ENCODE measurements around the gene TNS3.

TNS3 gene

DNA sequence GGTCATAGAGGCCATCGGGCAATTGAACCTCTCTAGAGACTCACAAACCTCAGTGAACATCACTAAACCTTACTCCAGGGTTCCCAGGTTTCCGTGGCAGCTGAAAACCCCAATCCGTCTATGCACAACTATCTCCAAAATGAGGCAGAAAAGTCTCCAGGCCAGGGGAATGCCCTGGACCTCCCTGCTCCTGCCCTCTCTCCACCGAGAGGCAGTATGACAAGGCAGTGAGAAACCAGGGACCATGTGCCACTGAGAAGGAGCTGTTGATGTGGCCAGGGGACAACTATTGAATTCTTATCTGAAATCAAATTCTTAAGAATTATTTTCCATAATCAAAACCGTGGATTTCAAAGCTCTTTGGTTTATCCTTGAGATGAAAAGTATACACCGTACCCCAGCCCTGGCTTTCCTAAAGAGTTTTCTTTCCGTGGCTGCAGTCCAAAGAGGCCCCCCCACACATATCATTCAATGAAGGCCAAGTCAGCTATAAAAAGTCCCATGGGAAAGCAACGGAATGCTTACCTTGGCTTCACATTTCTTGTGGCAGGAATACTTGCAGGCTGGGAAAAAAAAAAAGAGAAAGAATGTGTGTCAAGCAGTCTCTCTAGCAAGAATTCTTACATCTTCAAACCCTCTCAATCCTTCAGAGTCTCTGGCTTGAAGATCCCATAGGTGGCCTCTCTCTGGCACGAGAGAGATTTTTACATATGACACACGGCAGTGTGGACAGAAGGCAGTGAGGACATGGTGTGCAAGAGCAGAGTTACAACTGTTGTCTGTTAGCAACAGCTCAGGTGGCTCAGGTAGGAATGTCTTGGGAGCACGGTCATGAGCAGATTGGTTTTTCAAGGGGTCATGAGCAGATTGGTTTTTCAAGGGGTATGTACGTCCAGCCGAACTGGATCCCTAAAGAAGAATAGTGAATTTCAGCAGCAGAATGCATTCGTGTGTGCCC lies 75.2 kb downstream of the TNS3 start:
- DNase-seq (ENCODE audit: low read depth in 2 of 2) = no peak

DNA sequence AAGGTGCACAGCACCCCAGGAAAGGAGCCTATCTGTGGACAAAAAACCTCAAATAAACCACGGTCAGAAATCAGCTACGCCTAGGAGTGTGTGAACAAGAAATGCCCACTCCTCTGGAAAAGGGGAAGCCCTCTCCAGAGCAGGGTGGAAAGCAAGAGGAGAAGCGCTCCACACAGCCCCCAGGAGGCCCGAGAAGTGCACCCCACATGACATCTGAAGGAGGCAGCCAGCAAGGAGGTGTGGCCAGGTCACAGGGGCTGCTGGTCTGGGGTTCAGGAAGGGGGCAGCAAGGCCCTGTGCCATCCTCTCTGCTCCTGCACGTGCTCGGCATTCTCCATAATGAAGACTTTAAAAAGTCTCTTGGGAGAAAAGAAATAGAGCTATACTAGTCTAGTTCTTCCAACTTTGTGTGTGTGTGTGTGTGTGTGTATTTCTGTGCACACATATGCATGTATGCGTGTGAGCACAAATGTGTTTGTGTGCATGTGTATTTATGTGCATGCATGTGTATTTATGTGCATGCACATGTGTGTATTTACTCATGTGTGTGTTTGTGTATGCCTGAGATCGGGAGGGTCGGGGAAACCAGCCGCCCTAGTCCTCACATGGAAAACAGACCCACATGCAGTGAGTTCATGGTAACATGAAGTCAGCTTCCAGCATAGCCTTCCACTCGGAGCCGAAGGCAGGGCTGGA lies 76.5 kb downstream of the TNS3 start:
- DNase-seq (ENCODE audit: low read depth in 2 of 2) = no peak

DNA sequence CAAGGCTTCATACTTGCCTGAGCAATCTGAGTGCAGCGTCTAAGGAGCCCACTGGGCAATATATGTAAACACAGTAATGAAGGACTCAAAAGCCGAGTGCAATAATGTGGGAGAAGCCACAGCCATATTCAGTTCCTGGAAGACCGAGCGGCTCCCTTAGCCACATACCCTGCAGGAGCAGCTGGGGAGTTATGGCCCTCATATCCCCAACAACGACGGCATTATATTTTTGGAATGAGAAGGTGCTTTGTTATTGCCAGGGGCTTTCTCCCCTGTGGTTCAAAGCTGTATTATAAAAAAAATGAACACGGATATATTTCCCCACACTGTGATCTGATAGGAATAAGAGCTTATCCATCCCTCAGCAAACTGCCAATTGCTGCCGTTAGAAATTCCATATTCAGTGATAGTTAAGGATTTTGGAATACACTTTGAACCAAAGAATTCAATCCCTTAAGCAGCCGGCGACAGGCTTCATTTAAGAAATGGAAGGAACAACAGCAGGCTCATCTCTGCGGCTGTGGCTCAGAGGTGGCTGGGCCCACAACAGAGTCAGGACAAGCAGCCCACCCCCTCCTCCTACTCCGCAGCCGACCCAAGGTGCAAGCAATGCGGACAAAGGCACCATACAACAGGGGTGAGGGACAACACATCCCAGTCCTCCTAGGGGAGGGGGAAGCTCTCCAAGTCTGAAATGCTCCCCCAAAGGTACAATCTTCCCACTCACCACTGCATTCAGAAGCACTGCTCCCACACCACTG lies 77.2 kb downstream of the TNS3 start:
- DNase-seq (ENCODE audit: low read depth in 2 of 2) = no peak

DNA sequence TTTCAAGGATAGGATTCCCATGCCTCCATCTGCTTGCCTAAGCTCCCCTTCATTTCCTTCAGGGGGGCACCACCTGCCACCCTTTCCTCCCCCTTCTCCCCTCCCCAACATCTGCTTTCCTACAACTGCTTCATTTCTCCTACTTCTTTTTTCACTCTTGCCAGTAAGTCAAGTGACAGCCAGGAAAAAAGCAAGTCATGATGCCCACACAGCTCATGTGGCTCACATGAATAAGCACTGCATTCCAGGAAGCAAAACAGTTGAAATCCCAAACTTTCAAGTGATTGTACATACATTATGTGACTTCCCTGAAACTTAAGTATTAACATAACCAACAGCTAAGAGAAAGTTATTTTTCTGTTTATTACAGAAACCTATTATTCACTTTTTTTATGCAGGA lies 78.6 kb downstream of the TNS3 start:
- DNase-seq (ENCODE audit: low read depth in 2 of 2) = no peak

DNA sequence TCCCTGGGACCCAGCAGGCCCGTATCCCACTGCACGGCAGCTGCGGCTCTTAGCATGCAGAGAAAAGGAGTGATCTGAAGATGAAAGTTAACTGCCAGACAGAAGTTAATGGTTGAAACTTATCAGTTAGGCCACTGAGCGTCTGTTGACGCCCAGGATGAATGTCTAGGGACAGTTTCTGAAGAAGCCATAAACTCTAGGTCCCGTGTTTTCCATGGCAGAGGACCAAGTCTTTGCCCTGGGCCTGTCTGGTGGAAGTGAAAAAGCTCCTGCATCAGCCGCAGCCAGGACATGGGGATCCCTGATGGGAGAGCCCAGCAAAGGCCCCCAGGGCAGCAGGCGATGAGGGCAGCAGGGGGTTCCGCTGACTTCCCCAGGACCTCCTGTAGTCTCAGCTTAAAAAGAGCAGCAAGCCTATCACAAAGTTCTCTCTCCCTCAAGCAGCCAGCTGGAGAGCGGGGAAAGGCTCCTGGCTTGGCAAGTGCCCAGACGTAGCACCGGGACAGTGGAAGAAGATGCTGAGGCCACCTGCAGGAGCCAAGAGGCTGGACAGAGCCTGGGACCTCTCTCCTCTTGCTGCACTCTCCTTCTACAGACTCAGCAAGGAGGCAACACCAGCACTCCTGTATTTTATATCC lies 79.6 kb downstream of the TNS3 start:
- no peak for DNase-seq (ENCODE audit: low read depth in 2 of 2)

DNA sequence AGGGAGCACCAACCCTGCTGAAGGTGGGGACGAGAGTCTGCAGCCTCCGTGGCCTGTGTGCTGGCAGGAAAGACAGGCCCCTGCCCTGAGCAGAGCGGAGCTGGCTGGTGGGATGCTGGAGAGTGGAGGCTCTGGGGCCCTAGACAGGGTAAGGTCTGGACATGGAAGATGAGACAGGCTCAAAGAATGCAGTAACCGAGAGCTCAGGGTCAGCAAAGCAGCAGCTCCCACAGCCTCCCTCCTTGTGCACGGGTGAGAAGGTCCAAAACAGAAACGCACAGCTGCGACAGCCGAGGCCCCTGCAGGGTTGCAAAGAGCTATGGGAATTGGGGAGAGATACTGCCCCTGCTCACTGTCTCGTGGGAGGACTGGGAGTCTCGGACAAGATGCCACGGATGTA lies 80.5 kb downstream of the TNS3 start:
- no peak for DNase-seq (ENCODE audit: low read depth in 2 of 2)

DNA sequence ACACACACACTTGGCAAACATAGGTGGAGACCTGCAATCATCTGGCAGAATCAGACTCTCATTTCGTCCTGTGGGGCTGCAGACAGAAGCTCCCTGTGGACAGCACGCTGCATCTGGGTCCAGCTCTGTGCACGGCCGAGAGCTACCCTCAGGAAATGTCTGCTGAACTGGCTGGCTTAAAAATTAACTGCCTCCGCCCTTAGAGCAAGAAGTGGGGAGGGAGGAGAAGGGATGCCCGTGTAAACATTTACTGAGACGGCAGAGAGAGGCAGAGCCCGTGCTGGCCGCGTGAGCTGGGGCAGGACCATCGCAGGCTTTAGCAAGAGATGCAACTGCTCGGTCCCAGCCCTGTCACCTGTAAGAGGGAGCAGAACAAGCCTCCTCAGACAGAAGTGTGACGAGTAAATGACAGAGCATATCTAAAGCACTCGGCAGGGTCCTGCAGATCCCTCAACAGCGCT lies 81.8 kb downstream of the TNS3 start:
- no peak for DNase-seq (ENCODE audit: low read depth in 2 of 2)

DNA sequence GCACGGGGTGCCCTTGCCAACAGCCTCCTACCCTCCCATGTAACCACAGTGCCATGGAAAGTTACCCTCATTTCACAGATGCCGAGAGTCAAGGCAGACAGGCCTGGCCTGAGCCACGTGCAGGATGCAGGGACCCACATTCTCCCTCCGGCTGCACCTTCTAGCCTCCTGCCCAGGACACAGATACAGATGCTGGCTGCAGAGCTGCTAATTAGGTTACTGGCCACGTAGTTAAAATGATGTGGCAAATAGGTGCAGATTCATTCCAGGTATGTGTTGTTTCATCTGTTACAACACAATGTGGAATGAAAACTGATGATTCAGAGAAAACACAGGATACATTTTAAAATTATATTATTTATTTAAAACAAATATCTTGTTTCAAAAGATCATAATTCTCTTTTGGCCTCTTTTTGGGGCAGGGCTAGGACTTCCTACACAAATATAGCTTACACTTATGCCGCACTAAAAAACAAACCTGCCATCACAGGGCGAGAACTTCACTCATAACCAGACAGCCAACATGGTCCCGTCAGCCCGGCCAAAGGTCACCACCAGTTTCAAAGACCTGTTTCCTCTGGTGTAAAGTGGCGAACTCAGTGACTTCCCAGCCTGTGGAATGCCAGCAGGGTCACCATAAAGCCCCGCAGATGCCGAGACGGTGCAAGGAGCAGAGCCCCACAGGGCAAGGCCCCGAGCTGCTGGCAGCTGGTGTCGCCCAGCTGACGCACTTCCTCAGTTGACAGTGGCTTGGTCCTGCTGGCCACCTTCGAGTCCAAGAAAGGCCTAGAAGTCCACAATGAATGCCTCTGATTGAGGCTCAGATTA lies 83.5 kb downstream of the TNS3 start:
- no peak for DNase-seq (ENCODE audit: low read depth in 2 of 2)

DNA sequence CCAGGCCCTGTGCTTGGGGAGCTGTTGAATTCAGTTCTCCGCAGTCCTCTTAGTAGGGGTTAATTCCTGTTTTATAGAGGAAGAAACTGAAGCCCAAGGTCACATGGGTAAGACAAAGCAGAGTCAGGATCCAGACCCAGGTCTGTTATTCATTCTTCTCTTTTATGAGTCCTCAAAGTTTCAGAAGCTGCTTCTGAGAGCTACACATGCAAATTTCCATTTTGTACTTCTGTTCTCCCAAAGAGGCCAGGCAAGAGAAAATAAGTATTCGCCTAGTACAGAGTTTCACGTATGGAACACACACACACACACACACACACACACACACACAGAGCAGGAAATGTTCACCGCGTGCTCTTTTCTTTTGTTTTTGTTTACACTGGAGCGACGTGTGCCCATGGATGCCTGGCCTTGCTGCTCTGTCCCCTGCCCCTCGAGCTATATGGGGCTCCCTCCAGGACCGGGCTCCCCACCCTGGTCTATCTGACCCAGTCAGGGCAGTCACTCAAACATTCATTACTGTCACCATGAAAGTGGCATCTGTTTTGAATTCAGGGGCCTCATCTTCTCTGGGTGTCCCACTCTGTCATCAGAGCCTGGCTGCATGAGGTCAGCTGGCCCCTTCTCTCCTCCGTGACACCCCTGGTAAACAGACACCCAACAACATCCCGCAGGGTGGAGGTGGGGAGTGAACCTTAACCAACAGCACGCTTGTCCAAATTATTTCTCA lies 84.4 kb downstream of the TNS3 start:
- DNase-seq (ENCODE audit: low read depth in 2 of 2) = no peak

DNA sequence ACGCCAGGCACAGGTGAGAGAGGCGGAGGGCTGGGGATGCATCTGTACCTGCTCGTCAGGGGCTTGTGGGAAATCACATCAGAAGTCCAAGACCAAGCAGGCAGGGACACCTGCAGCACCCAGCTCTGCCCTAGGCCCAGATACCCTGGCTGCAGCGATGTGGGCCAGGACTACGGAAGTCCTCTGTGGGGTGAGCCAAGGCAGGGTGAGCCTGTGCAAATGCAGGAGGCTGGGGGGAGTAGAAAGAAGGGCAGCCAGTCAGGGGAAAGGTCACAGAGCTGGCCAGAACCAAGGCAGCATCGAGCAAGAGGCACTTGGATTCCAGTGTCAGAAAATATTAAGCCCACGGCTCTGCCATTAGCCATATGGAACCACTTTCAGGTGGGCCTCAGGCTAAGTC lies 85.2 kb downstream of the TNS3 start:
- DNase-seq (ENCODE audit: low read depth in 2 of 2) = no peak

DNA sequence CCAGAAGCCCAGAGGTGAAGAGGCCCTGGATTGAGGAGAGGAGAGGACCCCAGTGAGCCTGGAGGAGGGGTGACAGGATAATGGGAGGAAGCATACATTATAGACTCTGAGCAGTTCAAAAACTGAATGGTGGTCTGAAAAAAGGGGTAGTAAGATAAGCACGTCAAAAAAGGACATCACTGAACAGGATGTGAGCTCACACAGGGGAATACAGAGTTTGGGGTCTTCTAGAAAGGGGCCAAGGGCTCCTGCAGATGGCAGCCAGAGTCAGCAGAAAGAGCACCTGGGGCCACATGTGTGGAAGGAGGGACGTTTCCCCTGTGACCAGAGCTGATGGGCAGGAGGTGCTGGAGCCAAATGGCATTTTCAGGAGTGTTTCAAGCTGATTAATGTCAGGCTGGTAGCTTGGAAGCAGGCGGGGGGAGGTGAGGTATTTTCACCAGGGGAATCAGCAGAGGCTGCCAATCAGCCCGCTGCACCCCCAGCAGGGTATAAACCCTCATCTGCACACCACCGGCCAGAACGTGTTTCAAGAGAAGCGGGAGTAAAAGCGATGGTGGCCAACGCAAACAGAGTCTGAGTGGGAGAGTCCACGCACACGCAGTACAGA lies 85.8 kb downstream of the TNS3 start:
- no peak for DNase-seq (ENCODE audit: low read depth in 2 of 2)

DNA sequence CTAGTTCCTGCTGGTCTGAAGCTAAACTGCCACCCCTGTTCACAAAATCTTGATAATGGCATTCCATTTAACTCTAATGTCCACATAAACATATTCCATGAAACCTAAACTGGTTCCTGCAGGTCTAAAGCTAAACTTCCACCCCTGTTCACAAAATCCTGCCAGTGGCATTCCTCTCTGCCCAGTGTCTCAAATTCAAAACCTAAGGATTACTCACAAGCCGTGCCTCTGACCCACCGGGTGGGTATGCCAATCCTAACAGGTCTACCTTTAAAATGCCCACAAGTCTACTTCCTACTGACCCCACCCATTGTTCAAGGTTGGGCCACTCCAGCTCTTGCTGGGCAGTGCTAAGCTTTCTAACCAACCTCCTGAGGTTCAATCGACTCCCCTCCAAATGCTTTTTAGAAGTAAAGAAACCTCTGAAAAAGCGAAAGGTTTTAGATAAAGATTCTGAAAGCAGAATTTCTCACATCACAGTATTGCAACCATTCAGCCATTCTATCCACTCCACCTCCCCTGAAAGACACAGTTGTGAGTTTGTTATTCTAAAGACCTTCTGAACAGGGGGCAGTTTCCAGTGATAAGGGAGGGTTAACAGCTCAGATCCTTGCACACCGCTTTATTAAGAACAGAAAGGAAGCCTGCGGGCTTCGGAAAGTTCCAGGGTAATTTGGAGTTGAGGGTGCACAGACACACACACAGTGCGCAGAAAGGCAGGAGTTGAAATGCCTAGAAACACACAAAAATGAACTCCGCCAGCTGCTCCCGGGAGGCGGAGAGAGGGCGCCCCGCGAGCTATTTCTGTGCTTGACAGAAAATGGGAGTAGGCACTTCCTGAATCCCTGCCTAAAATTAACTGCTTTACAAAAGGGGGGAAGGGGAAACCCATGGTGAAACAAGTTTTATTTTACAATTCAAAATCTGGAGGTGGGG lies 87.7 kb downstream of the TNS3 start:
- DNase-seq (ENCODE audit: low read depth in 2 of 2) = no peak

DNA sequence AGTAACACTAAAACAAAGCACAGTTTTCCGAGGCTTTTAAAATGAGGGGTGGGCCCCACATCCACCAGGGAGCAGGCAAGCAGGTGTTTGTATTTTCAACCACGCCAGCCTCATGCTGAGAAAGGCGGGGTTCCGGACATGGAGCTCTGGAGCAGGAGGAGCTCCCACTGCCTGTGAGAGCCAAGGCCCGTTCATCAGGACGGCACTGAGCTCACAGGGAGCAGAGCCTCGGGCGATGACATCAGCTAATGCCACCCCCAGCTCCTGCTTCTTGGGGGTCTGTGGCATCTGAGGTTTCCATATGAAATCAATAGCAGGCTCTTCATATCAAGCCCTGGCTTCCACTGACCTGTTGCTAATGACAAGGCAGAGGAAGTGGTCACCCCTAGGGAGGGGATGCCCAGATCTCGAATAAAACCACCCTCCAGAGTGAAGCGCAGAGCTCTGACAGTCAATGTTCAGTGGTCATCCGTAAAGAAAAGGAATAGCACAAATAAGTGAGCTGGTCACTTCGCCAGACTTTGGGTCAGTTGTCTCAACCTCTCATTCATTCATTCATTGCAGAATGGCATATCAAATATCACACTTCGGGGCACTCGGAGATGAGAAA lies 89.1 kb downstream of the TNS3 start:
- DNase-seq (ENCODE audit: low read depth in 2 of 2) = no peak

DNA sequence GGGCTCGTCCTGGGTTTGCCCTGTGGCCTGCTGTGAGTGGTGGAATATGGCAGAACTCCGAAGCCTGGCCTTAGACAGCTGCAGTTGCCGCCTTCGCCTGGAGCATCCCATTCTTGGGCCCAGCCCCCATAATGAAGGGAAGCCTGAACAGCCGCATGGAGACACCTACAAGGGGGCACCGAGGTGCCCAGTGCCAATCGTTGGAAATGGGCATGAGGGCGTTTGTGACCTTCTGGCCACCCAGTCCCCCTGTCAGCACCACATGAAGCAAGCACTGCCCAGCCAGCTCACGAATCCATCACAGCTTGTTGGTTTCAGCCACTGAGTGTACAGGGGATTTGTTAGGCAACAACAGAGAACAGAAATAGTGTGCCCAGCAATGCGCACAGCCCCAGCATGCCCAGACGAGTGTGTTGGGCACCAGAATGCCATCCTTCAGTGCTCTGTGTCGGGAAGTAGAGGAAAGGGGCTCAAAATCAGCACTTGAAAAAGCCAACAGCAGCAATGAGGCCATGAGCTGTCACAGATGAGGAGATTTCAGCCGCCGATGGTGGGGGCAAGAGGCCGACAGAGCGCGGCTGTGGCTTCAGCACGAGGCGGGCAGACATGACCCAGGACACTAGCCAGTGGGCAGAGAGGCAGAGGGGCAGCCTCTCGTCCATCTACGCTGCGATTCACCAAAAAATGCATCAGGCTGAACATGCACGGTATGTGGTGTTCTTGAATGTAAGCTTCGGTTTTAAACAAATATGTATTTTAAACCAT lies 91.2 kb downstream of the TNS3 start:
- DNase-seq (ENCODE audit: low read depth in 2 of 2) = no peak

DNA sequence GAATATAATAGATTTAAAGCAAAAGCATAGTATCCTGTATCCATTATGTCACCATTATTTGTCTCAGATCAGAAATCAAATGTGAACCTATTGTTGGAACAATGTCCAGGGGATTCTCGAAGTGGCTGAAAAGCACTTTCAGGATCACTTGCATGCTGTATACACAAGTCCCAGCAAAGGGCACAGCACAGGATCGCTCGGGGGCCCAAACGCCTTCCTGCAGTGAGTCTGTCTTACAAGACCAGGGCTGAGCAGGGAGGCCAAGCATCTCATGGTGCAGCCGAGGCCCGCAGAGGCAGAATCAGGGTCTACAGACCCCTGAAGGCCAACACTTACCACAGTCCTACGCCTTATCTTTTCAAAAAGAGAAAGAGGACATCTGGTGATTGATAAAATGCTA lies 92.3 kb downstream of the TNS3 start:
- no peak for DNase-seq (ENCODE audit: low read depth in 2 of 2)

DNA sequence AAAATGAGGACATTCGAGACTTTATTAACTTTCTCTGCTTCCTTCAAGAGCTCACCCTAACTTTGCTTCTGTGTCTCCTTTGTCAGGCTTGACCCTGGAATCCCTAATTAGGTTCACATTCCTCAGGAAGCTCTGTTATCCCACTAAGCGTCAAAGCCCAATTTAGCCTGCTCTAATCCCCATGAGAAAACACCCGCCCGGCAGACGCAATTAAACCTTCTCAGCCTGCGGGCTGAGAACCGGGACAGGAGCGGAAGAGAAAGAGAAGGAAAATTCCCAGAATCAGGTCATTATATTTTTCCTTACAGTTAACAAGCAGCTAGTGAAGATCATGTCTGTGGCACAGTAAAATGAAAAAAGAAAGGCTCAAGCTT lies 93.0 kb downstream of the TNS3 start:
- no peak for DNase-seq (ENCODE audit: low read depth in 2 of 2)

DNA sequence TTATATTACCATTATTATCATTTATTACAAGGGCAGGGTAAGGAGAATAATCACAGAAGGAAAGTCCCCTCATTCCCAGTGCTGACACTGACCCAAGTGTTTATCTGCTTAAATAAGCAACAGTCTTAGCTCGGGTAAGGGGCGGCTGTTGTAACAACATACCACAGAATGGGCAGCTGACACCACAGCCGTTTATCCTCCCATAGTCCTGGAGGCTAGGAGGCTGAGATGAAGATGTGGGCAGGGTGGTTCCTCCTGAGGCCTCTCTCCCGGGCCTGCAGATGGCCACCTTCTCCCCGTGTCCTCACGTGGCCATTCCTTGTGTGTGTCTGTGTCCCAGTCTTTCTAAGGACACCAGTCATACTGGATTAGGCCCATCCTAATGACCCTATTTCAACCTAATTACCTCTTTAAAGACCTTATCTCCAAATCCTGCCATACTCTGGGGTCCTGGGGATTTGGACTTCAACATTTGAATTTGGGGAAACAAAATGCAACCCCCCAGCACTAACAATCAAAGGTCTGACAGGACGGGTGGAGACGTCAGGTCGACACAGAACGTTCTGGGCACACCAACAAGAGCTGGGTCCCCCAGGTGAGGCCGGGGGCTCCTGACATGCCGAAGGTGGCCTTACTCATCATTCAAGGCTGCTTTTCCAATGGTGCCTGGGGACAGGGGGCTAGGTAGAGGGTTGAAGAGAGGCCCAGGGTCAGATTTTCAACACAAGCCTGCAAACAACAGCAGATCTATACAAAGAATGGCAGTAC lies 93.5 kb downstream of the TNS3 start:
- no peak for DNase-seq (ENCODE audit: low read depth in 2 of 2)
